K562 (cell line): ENCODE measurements around the gene MYO5C. TPM values are rescaled to one million over a fixed set of nuclear protein-coding genes. Genes with fewer than 3 reads are reported as not detected.

Source experiments
- ATAC-seq: fragments of 200-7000 bp; cut with Tn5 transposase; 3 replicates; pipeline ENCODE4 v1.9.1; 2020; ENCODE audit warnings: moderate library complexity
- BruUV-seq: library from RNA; stranded (reverse); fragments of 400-500 nt; replicated peaks from 2 replicates; lab custom pipeline; 2021; lab: Mats Ljungman, UMichigan
- CTCF ChIA-PET: fragments of 300-600 bp; formaldehyde crosslinking; extraction: SDS; loops from one replicate; lab custom pipeline; 2021; ENCODE audit warnings: low intra/inter-chr PET ratio; lab: Yijun Ruan, JAX
- POLR2A ChIA-PET: fragments of 300-600, 350-650 bp; sonication (Branson Sonifier 250); formaldehyde crosslinking; extraction: SDS; loops from one replicate; lab custom pipeline; 2021; ENCODE audit warnings: antibody characterized with exemption, inconsistent platforms; lab: Yijun Ruan, JAX
- DNase-seq, 4 experiments: peaks; one replicate each; pipeline versions ENCODE4 v3.0.0 to v3.0.0-alpha.2; 2011 to 2018; ENCODE audit warnings: low spot score in 3 of 4, mixed read lengths in 3 of 4; ENCODE audit errors: extremely low read depth in 1 of 4
- FAIRE-seq: peaks from 2 replicates; lab custom pipeline; 2011; peaks lifted over from hg19 to GRCh38; lab: Jason Lieb, UNC
- H2AFZ ChIP-seq: 2 replicates; pipeline ENCODE4 v1.6.0; 2011; ENCODE audit warnings: low read depth, low read length, control low read depth, inconsistent platforms
- H3K27ac ChIP-seq: fragments of 200-600 bp; 3 replicates; pipeline ENCODE4 v1.8.0; 2011; ENCODE audit warnings: low read depth, mild to moderate bottlenecking, control low read depth, inconsistent platforms, low read length, moderate library complexity, mixed read lengths; ENCODE audit errors: extremely low read depth
- H3K27me3 ChIP-seq, 2 experiments: fragments of 300-600 bp in 1 of 2; 2 replicates in 1 of 2; 3 replicates in 1 of 2; pipeline versions ENCODE4 v1.6.0 to v1.8.0; 2011; ENCODE audit warnings: inconsistent platforms in 2 of 2, low read length in 2 of 2, mild to moderate bottlenecking in 1 of 2, mixed read lengths in 1 of 2, moderate library complexity in 1 of 2; ENCODE audit not compliant: control insufficient read depth in 2 of 2, insufficient read depth in 2 of 2
- H3K36me3 ChIP-seq: fragments of 300-600 bp; 3 replicates; pipeline ENCODE4 v1.8.0; 2011; ENCODE audit warnings: mild to moderate bottlenecking, low read length, inconsistent platforms; ENCODE audit not compliant: control insufficient read depth, insufficient read depth
- H3K4me1 ChIP-seq, 2 experiments: fragments of 200-600 bp in 1 of 2; replicated peaks in 1 of 2; 2 replicates in 1 of 2; 3 replicates in 1 of 2; pipeline versions ENCODE4 v1.5.1 to v1.8.0; 2011; ENCODE audit warnings: inconsistent platforms in 2 of 2, low read length in 2 of 2, mild to moderate bottlenecking in 1 of 2, mixed read lengths in 1 of 2, moderate library complexity in 1 of 2; ENCODE audit not compliant: control insufficient read depth in 2 of 2, insufficient read depth in 2 of 2
- H3K4me2 ChIP-seq: 2 replicates; pipeline ENCODE4 v1.6.1; 2011; ENCODE audit warnings: low read length, control low read depth, inconsistent platforms, mixed read lengths; ENCODE audit not compliant: insufficient read depth
- H3K4me3 ChIP-seq: fragments of 200-600 bp; sonication (generic), shearing (Covaris generic); 2 replicates; pipeline ENCODE4 v1.5.1; 2016; ENCODE audit warnings: control low read depth, inconsistent platforms
- H3K79me2 ChIP-seq: fragments of 200-600 bp; 3 replicates; pipeline ENCODE4 v1.8.0; 2011; ENCODE audit warnings: low read length, inconsistent platforms; ENCODE audit not compliant: control insufficient read depth, insufficient read depth
- H3K9ac ChIP-seq, 2 experiments: 2 replicates each; pipeline versions ENCODE4 v1.6.0 to v1.6.1; 2011; ENCODE audit warnings: low read depth in 2 of 2, low read length in 2 of 2, control low read depth in 1 of 2, inconsistent platforms in 1 of 2, mild to moderate bottlenecking in 1 of 2, mixed read lengths in 1 of 2; ENCODE audit not compliant: insufficient read depth in 1 of 2
- H3K9me1 ChIP-seq: one replicate; pipeline ENCODE4 v1.6.0; 2011; ENCODE audit warnings: inconsistent platforms, mild to moderate bottlenecking, low read length, moderate library complexity; ENCODE audit not compliant: control insufficient read depth, insufficient read depth
- H3K9me3 ChIP-seq: replicated peaks from 2 replicates; pipeline ENCODE4 v1.5.1; 2011; ENCODE audit warnings: low read depth, low read length, inconsistent platforms; ENCODE audit not compliant: control insufficient read depth, insufficient read depth
- H4K20me1 ChIP-seq: replicated peaks from 2 replicates; pipeline ENCODE4 v1.6.1; 2011; ENCODE audit warnings: low read length, inconsistent platforms, mixed read lengths; ENCODE audit not compliant: control insufficient read depth, insufficient read depth
- DDX20 ChIP-seq: fragments of 450-650 bp; IDR thresholded peaks from 2 replicates; pipeline ENCODE4 v1.6.1; 2016; ENCODE audit warnings: missing genetic modification characterization, low read depth, mild to moderate bottlenecking, missing compliant biosample characterization, moderate library complexity
- GTF2E2 ChIP-seq: fragments of 200-800 bp; sonication (Bioruptor generic); IDR thresholded peaks from 2 replicates; pipeline ENCODE4 v1.6.1; 2016; ENCODE audit warnings: missing genetic modification characterization, missing compliant biosample characterization
- HDAC8 ChIP-seq: fragments of 450-650 bp; IDR thresholded peaks from 2 replicates; pipeline ENCODE4 v1.6.1; 2016; ENCODE audit warnings: mild to moderate bottlenecking, missing genetic modification characterization, moderate library complexity, missing compliant biosample characterization
- LCOR ChIP-seq: sonication (generic); formaldehyde crosslinking; IDR thresholded peaks from 2 replicates; pipeline ENCODE4 v1.8.0; 2022; ENCODE audit warnings: mild to moderate bottlenecking, missing genetic modification reagents
- MAZ ChIP-seq, 2 experiments: fragments of 450-650 bp in 1 of 2; sonication (generic) in 1 of 2; formaldehyde crosslinking; IDR thresholded peaks in 1 of 2; conservative IDR thresholded peaks in 1 of 2; 2 replicates each; pipeline versions ENCODE4 v1.4.0 to v1.5.0; 2020; ENCODE audit warnings: mild to moderate bottlenecking in 1 of 2, missing genetic modification reagents in 1 of 2
- MEIS2 ChIP-seq: fragments of 450-650 bp; IDR thresholded peaks from 2 replicates; pipeline ENCODE4 v1.6.1; 2014; ENCODE audit warnings: mild to moderate bottlenecking; ENCODE audit not compliant: partially characterized antibody
- MIER1 ChIP-seq: fragments of 450-650 bp; IDR thresholded peaks from 2 replicates; pipeline ENCODE4 v1.6.1; 2016; ENCODE audit warnings: antibody characterized with exemption, mild to moderate bottlenecking, low read depth
- NCOA4 ChIP-seq: fragments of 450-650 bp; IDR thresholded peaks from 2 replicates; pipeline ENCODE4 v1.6.1; 2018; ENCODE audit warnings: mild to moderate bottlenecking; ENCODE audit not compliant: partially characterized antibody
- NFIC ChIP-seq: fragments of 450-650 bp; IDR thresholded peaks from 2 replicates; pipeline ENCODE4 v1.6.1; 2017; ENCODE audit warnings: mild to moderate bottlenecking, inconsistent platforms
- NONO ChIP-seq, 2 experiments: fragments of 200-400 bp in 1 of 2; fragments of 450-650 bp in 1 of 2; formaldehyde crosslinking in 1 of 2; IDR thresholded peaks; 2 replicates each; pipeline ENCODE4 v1.6.1; 2017; ENCODE audit warnings: low read depth in 2 of 2, mild to moderate bottlenecking in 2 of 2, moderate library complexity in 2 of 2, low read length in 1 of 2
- ZNF174 ChIP-seq: fragments of 250-450 bp; sonication (Bioruptor Pico); IDR thresholded peaks from 2 replicates; pipeline ENCODE4 v1.4.0; 2020; ENCODE audit warnings: mild to moderate bottlenecking
- ZNF274 ChIP-seq: IDR thresholded peaks from 2 replicates; pipeline ENCODE4 v1.6.1; 2011; ENCODE audit warnings: low read depth, mild to moderate bottlenecking, low read length, moderate library complexity, borderline replicate concordance
- ZNF436 ChIP-seq: fragments of 250-450, 450-650 bp; sonication (Bioruptor Pico); formaldehyde crosslinking; IDR thresholded peaks from 2 replicates; pipeline ENCODE4 v1.7.0; 2020; ENCODE audit warnings: mild to moderate bottlenecking
- WGBS: fragments of 100-300 bp; shearing (Covaris generic); methylation state at CpG from one replicate; pipeline ENCODE4 v1.1.6; 2016; ENCODE audit warnings: low coverage, mixed read lengths; ENCODE audit not compliant: insufficient coverage; ENCODE audit errors: missing lambda C conversion rate; 5-methylcytosine and 5-hydroxymethylcytosine counted together
- in situ Hi-C: fragments of 300-500 bp; cut with MboI; formaldehyde crosslinking; loops from 4 replicates; pipeline ENCODE4 v1.15.0; 2018; ENCODE audit warnings: inconsistent platforms, mixed read lengths
- intact Hi-C: fragments of 100-400 bp; cut with micrococcal nuclease; formaldehyde crosslinking; loops from 2 replicates; pipeline ENCODE4 v1.14.2; 2022
- polyA plus RNA-seq, 8 experiments: library from polyadenylated mRNA; depleted of rRNA in 4 of 8; stranded (reverse) in 5 of 8; unstranded in 3 of 8; fragments of >200 nt; fragmentation: Nextera tagmentation in 2 of 8; fragmentation: Illumina TruSeq in 1 of 8; extraction: Ambion mirVana in 2 of 8; extraction: Trizol in 1 of 8; gene quantifications; 2 replicates each; pipeline versions ENCODE4 v1.2.1 to v1.2.3, GENCODE V29; 2011 to 2014; ENCODE audit warnings: inconsistent platforms in 1 of 8, missing spikeins in 1 of 8
- total RNA-seq, 7 experiments: library from RNA; depleted of rRNA in 6 of 7; stranded (reverse); fragments of >200 nt in 6 of 7; fragmentation: Illumina TruSeq in 2 of 7; extraction: Trizol in 2 of 7; gene quantifications; 2 replicates each; pipeline versions ENCODE4 v1.2.1 to v1.2.3, GENCODE V29; 2011 to 2021; ENCODE audit warnings: low replicate concordance in 1 of 7
- TF ChIP-seq, protein P1 (sequence below): fragments of 250-450 bp; sonication (Bioruptor Pico); IDR thresholded peaks from 2 replicates; pipeline ENCODE4 v1.8.0; 2021; ENCODE audit warnings: borderline replicate concordance, mild to moderate bottlenecking, moderate library complexity; ENCODE audit not compliant: poor library complexity, severe bottlenecking
- TF ChIP-seq, protein P2 (sequence below), 2 experiments: IDR thresholded peaks in 1 of 2; conservative IDR thresholded peaks in 1 of 2; 2 replicates each; pipeline ENCODE4 v1.6.1; 2016; ENCODE audit warnings: low read depth in 2 of 2, mild to moderate bottlenecking in 1 of 2, missing compliant biosample characterization in 1 of 2, missing genetic modification characterization in 1 of 2, moderate library complexity in 1 of 2
- TF ChIP-seq, protein P3 (sequence below): fragments of 450-650 bp; formaldehyde crosslinking; IDR thresholded peaks from 2 replicates; pipeline ENCODE4 v1.4.0; 2020; ENCODE audit warnings: mild to moderate bottlenecking, moderate library complexity

MYO5C gene
- total and polyA plus RNA-seq, 9 of the 15 experiments (the other 6 are each of a cell fraction or from before 2014, with no cell fraction given), result 0.01 to 0.24 TPM; not detected in 7

DNA sequence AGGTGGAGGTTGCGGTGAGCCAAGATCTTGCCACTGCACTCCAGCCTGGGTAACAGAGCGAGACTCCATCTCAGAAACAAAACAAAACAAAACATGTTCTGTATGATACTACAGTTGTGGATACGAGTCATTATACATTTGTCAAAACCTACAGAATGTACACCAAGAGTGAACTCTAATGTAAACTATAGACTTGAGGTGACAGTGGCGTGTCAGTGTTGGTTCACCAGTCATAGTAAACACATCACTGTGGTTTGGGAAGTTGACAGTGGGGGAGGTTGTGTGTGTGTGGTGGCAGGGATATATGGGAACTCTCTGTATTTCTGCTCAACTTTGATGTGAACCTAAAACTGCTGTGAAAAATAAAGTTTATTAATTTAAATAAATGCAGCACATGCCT is 71.4 kb downstream of the MYO5C start (continued):
- TF ChIP-seq, protein P1, sequence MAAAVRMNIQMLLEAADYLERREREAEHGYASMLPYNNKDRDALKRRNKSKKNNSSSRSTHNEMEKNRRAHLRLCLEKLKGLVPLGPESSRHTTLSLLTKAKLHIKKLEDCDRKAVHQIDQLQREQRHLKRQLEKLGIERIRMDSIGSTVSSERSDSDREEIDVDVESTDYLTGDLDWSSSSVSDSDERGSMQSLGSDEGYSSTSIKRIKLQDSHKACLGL (CRISPR knock-in tag), result no peak

DNA sequence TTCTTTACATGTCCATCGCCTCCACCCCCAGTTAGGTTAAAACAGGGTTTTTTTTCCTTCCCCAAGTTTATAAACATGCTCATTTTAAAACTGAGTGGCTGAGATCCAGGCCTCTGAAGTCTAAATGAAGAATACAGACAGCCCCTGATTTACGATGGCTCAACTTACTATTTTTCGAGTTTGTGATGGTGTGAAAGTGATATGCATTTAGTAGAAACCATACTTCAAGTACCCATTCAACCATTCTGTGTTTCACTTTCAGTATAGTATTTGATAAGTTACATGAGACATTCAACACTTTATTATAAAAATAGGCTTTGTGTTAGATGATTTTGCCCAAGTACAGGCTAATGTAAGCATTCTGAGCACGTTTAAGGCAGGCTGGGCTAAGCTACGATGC is 73.9 kb downstream of the MYO5C start:
- 2% methylated on average over 5 of the region's 5 CpGs for WGBS
- in situ Hi-C loops (no loop called here), intact Hi-C loops (no loop called here)
- no peaks in the 10 kb centered on the region for H4K20me1 ChIP-seq
- CTCF ChIA-PET, result no interaction called here
- H3K79me2 ChIP-seq, result no peaks in the 10 kb centered on the region
- H3K27ac ChIP-seq, result no peak overlapping the region
- no TSS peak for BruUV-seq
- H3K4me2 ChIP-seq, result no peak overlapping the region
- H3K4me1 ChIP-seq, result peaks cover 0 to 2% of the 10 kb centered on the region in 2 experiments; a peak in 1 of 5 replicates
- DNase-seq (no peak), ATAC-seq (no peak), FAIRE-seq (no peak)
- H3K27me3 ChIP-seq, result peaks cover 19 to 21% of the 10 kb centered on the region in 2 experiments
- H3K9ac ChIP-seq, result no peak overlapping the region
- H3K36me3 ChIP-seq, result no peaks in the 10 kb centered on the region
- POLR2A ChIA-PET, result interaction anchor here (0.6 kb wide), 1 partner anchor 25 kb away, joined by 3 read pairs; no protein-coding TSS in a partner anchor
- no peaks in the 10 kb centered on the region for H3K9me1 ChIP-seq
- no peak overlapping the region for H2AFZ ChIP-seq
- H3K4me3 ChIP-seq, result no peak overlapping the region
- H3K9me3 ChIP-seq, result no peaks in the 10 kb centered on the region
- TF ChIP-seq, protein P2, sequence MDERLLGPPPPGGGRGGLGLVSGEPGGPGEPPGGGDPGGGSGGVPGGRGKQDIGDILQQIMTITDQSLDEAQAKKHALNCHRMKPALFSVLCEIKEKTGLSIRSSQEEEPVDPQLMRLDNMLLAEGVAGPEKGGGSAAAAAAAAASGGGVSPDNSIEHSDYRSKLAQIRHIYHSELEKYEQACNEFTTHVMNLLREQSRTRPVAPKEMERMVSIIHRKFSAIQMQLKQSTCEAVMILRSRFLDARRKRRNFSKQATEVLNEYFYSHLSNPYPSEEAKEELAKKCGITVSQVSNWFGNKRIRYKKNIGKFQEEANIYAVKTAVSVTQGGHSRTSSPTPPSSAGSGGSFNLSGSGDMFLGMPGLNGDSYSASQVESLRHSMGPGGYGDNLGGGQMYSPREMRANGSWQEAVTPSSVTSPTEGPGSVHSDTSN (CRISPR knock-in tag; IDR thresholded peaks at IDR 0.05; ENCODE audit: low read depth), result no peak
- TF ChIP-seq, protein P2 (tag; conservative IDR thresholded peaks at IDR 0.05; ENCODE audit: low read depth), result peak; percentile 53
- TF ChIP-seq ZNF436 (CRISPR knock-in tag) (no peak), ZNF274 (no peak), NCOA4 (no peak), GTF2E2 (tag) (no peak), LCOR (CRISPR knock-in tag) (no peak), MAZ (CRISPR knock-in tag; conservative IDR thresholded peaks at IDR 0.05 in 1 of 2, IDR thresholded peaks at IDR 0.05 in 1 of 2) (no peak), MEIS2 (peak; percentile 34), NONO (IDR thresholded peaks at IDR 0.05; ENCODE audit: low read depth in 2 of 2, low read length in 1 of 2) (no peak), ZNF174 (CRISPR knock-in tag) (no peak), DDX20 (tag) (no peak), MIER1 (no peak), NFIC (no peak), HDAC8 (tag) (no peak)
- TF ChIP-seq, protein P3, sequence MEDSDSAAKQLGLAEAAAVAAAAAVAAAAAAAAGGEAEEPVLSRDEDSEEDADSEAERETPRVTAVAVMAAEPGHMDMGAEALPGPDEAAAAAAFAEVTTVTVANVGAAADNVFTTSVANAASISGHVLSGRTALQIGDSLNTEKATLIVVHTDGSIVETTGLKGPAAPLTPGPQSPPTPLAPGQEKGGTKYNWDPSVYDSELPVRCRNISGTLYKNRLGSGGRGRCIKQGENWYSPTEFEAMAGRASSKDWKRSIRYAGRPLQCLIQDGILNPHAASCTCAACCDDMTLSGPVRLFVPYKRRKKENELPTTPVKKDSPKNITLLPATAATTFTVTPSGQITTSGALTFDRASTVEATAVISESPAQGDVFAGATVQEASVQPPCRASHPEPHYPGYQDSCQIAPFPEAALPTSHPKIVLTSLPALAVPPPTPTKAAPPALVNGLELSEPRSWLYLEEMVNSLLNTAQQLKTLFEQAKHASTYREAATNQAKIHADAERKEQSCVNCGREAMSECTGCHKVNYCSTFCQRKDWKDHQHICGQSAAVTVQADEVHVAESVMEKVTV (CRISPR knock-in tag), result no peak
